HUDEP-2 (cell line): ENCODE measurements around the gene ZNF442.
"Not testable (repeated sequence)": the region's sequence is repeated elsewhere in the genome, so short reads cannot be mapped to it uniquely, and the experiment has no call there.

Source experiments
- DNase-seq, 76 experiments: peaks; one replicate each; lab custom pipeline; 2025; ENCODE audit not compliant: unreplicated experiment in 76 of 76; lab: John Stamatoyannopoulos, UW

Gene ZNF442

GRCh38 chr19:12331211-12331941 is 34.1 kb downstream of the ZNF442 start:
- DNase-seq = peak in 14 of 76 experiments; percentile 3 to 67 (median 12)

- no peak for DNase-seq
Measured at GRCh38 chr19:12330340-12330739, 35.1 kb downstream of the ZNF442 start.

GRCh38 chr19:12325690-12326089 is 39.8 kb downstream of the ZNF442 start:
- DNase-seq = no peak

GRCh38 chr19:12318782-12319413 is 46.6 kb downstream of the ZNF442 start:
- no peak for DNase-seq

- no peak for DNase-seq
Measured at GRCh38 chr19:12314553-12314952, 50.9 kb downstream of the ZNF442 start.

GRCh38 chr19:12308891-12309290 is 56.6 kb downstream of the ZNF442 start:
- not testable (repeated sequence) for DNase-seq
